Fibroblast of the conjunctiva (primary cell): ENCODE data around the gene SERGEF.

Source experiments
- DNase-seq: peaks from one replicate; pipeline ENCODE4 v3.0.0-alpha.2; 2010; ENCODE audit warnings: low read depth

Gene SERGEF

GRCh38 chr11:17748044-17748443 is 264.8 kb downstream of the SERGEF start:
- no peak for DNase-seq

GRCh38 chr11:17747131-17747955 is 265.5 kb downstream of the SERGEF start:
- DNase-seq, result no peak

DNA sequence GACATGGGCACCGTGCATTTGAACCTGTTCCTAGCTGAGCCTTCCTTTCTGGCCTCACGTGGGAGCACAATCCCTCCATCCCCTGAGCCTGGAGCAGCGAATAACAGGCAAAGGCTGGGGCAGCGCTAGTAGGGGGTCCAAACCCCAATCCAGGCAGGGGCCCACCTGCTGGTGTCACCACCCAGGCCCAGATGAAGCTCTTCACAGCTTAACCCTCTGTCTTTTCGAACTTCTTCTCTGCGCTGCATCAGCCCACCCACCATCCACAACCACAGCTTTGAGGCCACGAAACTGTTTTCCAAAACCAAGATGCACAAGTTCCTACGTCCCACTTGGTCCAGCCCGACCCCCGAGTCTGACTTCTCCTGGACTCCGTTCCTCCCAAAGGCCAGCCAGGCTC is 266.8 kb downstream of the SERGEF start:
- no peak for DNase-seq

DNA sequence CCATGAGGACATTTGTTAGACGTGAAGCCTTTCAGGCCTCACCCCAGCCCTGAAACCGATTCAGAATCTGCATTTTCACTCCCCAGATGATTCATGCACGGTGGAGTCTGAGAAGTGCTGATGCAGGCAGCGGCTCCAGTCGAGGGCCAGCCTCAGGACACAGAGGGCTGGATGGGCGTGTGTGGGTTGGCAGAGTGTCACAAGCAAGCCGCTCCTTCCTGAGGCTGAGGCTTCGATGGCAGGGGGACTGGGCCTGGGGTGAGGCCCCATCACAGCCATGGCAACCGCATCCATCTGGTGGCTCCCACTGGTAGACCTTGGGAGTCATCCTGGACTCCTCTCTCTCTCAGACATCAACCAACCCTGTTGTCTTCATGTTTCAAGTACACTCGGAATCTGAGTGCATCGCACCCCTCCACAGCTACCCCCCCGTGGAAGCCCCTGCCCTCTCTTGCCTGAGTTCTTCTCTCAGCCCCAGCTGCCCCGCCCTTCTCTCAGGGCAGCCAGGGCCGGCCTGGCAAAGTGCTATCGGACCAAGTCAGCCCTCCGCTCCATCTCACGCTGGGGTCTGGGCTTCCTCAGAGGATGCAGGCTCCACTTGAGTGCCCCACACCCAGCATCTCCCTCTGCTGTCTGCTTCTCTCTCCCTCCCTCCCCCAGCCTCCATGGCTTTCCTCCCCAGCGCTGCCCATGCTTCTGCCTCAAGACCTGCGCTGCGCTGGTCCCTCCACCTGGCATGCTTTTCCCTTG is 267.6 kb downstream of the SERGEF start:
- DNase-seq, result no peak

- DNase-seq, result no peak
These were observed 268.5 kb downstream of the SERGEF start for GRCh38 chr11:17744151-17744940.

DNA sequence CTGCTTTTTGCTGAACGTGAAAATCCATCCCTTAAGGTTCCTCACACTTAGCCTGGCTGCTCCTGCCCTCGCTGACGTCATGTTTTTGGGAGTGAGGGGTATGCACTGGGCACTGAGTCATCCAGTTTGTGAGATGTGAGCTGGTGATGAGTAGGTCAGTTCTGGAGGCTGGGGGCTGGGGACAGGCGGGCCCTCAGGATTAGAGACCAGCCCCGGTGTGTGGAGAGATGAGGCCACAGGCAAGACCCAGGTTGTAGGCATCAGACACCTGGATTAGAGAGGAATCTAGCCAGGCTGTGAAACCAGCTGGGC is 269.1 kb downstream of the SERGEF start:
- no peak for DNase-seq

- DNase-seq, result no peak
These were observed 269.6 kb downstream of the SERGEF start for GRCh38 chr11:17743026-17743807.

- DNase-seq, result no peak
These were observed 270.8 kb downstream of the SERGEF start for GRCh38 chr11:17742019-17742418.

- DNase-seq, result no peak
These were observed 271.4 kb downstream of the SERGEF start for GRCh38 chr11:17741487-17741886.

GRCh38 chr11:17740649-17741235 is 272.1 kb downstream of the SERGEF start:
- DNase-seq, result no peak

- no peak for DNase-seq
These were observed 272.9 kb downstream of the SERGEF start for GRCh38 chr11:17739945-17740338.

GRCh38 chr11:17738151-17738973 is 274.5 kb downstream of the SERGEF start:
- no peak for DNase-seq
